ENCODE results near the gene PARL. TPM values are rescaled to one million over a fixed set of nuclear protein-coding genes. Genes with fewer than 3 reads are reported as not detected.
"Not testable (repeated sequence)": the region's sequence is repeated elsewhere in the genome, so short reads cannot be mapped to it uniquely, and the experiment has no call there.

PARL gene
- total and polyA plus RNA-seq, 11 donors, result 37.9 to 86.9 (median 53.8) TPM

GRCh38 chr3:183878071-183878470 lies 6.6 kb downstream of the PARL start:
- peak overlapping the region in 2 of 12 donors; percentile 20 to 88 for H3K27ac ChIP-seq
- peaks cover 0 to 82% (median 13%) of the 10 kb centered on the region in 12 donors for H3K4me1 ChIP-seq
- TF ChIP-seq POLR2A (IDR thresholded peaks at IDR 0.05), result no peak
- no peak for TF ChIP-seq CTCF (IDR thresholded peaks at IDR 0.05)
- DNase-seq, result peak in 1 of 5 donors; percentile 39
- peaks cover 0 to 24% (median 7%) of the 10 kb centered on the region in 9 donors for H3K36me3 ChIP-seq
- 86 to 95% (median 91%) methylated on average over 8 of the region's 8 CpGs for WGBS, 4 donors
- ATAC-seq, result peak in 3 of 4 donors; percentile 60 to 81 (median 80)
- intact Hi-C loops (cut with DNase I), result loop anchor here in 1 of 10 donors (10.0 kb wide), 1 partner anchor 403 kb away; no protein-coding TSS in a partner anchor
- no peaks in the 10 kb centered on the region for H3K9me3 ChIP-seq
- H3K4me3 ChIP-seq, result peak overlapping the region in 1 of 12 donors; percentile 21
- no peaks in the 10 kb centered on the region for H3K27me3 ChIP-seq

GRCh38 chr3:183877227-183877626 lies 7.5 kb downstream of the PARL start:
- 70 to 74% (median 73%) methylated on average over 5 of the region's 5 CpGs for WGBS, 4 donors
- DNase-seq, ATAC-seq, H3K9me3 ChIP-seq, H3K27me3 ChIP-seq, H3K4me3 ChIP-seq: not testable (repeated sequence)
- Histone ChIP-seq H3K36me3 (peaks cover 0 to 24% (median 7%) of the 10 kb centered on the region in 9 donors), H3K4me1 (peaks cover 0 to 78% (median 7%) of the 10 kb centered on the region in 12 donors), H3K27ac (peak overlapping the region in 1 of 12 donors; percentile 88)
- intact Hi-C loops (cut with DNase I), result loop anchor here in 1 of 10 donors (10.0 kb wide), 1 partner anchor 402 kb away; no protein-coding TSS in a partner anchor

GRCh38 chr3:183875411-183875810 lies 9.3 kb downstream of the PARL start:
- H3K4me3 ChIP-seq, result no peak overlapping the region
- H3K27ac ChIP-seq, result peak overlapping the region in 1 of 12 donors; percentile 88
- ATAC-seq, result no peak
- no peak for DNase-seq
- H3K4me1 ChIP-seq, result peaks cover 0 to 80% (median 7%) of the 10 kb centered on the region in 12 donors
- no peaks in the 10 kb centered on the region for H3K9me3 ChIP-seq
- TF ChIP-seq POLR2A (IDR thresholded peaks at IDR 0.05), result no peak
- no peak for TF ChIP-seq CTCF (IDR thresholded peaks at IDR 0.05)
- H3K27me3 ChIP-seq, result no peaks in the 10 kb centered on the region
- H3K36me3 ChIP-seq, result peaks cover 0 to 21% (median 6%) of the 10 kb centered on the region in 9 donors
- intact Hi-C loops (cut with DNase I), result loop anchor here in 1 of 10 donors (10.0 kb wide), 1 partner anchor 401 kb away; no protein-coding TSS in a partner anchor

GRCh38 chr3:183873914-183874313 lies 10.8 kb downstream of the PARL start:
- Histone ChIP-seq H3K27ac (no peak overlapping the region), H3K36me3 (peaks cover 0 to 21% (median 6%) of the 10 kb centered on the region in 9 donors), H3K4me1 (peaks cover 0 to 74% (median 3%) of the 10 kb centered on the region in 12 donors), H3K27me3 (no peaks in the 10 kb centered on the region), H3K4me3 (no peak overlapping the region), H3K9me3 (no peaks in the 10 kb centered on the region)
- ATAC-seq, result no peak
- DNase-seq, result no peak
- WGBS, 4 donors, result 88 to 99% (median 93%) methylated on average over 3 of the region's 3 CpGs
- TF ChIP-seq POLR2A (IDR thresholded peaks at IDR 0.05), result no peak
- no peak for TF ChIP-seq CTCF (IDR thresholded peaks at IDR 0.05)
- intact Hi-C loops (cut with DNase I), result loop anchor here in 1 of 10 donors (10.0 kb wide), 1 partner anchor 399 kb away; no protein-coding TSS in a partner anchor

All from heart left ventricle (tissue), 16 donors.